GM21723 (cell line): ENCODE measurements around the gene CREG1.

Experiments
- ATAC-seq: cut with Tn5 transposase; IDR thresholded peaks from one replicate; pipeline ENCODE4 v1.9.1; 2021; ENCODE audit warnings: mild to moderate bottlenecking, moderate library complexity; ENCODE audit not compliant: unreplicated experiment

CREG1 gene

DNA sequence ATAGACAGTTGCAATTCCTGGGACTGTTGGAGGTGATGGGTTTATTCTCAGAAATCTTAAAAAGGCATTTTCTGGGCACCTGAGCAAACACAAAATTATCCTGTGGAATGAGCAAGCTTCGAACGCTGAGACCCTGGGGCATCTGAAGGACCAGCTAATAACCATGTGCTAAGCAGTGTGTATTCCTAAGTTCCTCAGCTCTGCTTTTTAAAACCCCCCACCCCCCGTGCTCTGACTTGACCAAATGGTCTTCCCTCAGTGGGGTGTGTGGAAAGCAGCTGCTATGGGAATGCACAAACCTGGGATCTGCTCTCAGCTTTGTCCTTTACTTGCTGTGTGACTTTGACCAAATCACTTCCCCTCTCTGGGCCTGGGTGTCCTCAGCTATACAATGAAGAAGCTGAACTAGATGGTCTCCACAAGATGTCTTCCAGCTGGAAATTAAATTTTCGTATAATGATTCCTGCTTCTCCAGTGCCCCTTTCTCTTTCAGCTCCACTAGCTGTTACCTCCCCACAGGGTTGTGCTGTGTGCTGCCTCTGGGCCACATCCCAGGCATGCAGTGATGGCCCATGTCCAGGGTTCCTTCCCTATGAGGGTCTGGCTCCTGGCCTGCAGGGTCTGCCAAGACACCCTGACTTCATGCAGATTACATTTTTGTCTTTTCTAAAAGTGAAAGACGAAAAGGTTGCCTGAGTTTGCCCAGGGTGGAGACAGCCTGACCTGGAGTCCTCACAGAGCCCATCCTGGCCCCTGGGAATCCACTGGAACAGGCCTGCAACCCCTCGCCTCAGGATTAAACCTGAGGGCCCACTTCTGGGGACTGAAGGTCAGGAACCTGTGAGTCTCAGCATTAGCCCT, 20.4 kb downstream of the CREG1 start:
- ATAC-seq = no peak

DNA sequence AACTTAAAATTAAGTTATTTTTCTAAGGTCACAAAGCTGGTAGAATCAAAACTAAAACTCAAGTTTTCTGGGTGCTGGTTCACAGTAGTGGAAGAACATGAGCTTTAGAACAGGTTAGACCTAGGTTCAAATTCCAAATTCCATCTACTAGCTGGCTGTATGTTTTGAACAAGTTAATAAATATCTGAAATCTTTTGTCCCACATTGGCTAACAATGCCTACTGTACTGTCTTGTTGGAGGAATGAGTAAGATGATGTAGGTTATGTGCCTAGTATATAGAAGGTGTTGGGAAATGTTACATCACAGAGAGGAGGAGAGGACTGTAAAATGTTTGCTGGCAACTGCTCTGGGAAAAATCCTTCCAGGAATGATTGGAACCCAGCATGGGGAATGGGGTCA, 21.2 kb downstream of the CREG1 start:
- ATAC-seq = no peak

DNA sequence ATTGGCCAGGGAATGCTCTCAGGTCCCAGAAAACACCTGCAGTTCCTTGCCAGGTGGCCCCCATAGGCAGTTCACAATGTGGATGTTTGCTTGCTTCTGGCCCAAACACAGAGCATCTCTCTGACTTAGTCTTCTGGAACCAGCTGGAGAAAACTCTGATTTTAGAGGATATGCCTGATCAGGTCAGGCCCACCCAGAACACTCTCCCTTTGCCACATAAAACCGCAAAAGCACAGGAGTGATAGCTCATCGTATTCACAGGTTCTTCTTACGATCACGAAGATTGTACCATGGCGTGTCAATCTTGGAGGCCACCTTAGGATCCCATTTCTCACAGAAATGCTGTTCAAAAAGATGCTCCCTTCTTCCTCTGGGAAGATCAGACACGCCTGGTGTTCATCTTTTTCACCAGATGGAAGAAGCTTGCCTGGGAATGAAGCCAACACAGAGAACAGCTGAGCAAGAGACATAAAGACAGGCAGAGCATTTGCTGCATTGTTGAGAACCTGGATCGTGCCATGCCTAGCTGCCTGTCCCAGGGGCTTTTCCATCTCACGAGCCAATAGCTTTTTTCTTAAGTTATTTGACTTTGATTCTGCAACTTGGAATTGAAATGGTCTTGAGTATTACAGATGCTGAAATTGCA, 23.6 kb downstream of the CREG1 start:
- ATAC-seq = no peak

DNA sequence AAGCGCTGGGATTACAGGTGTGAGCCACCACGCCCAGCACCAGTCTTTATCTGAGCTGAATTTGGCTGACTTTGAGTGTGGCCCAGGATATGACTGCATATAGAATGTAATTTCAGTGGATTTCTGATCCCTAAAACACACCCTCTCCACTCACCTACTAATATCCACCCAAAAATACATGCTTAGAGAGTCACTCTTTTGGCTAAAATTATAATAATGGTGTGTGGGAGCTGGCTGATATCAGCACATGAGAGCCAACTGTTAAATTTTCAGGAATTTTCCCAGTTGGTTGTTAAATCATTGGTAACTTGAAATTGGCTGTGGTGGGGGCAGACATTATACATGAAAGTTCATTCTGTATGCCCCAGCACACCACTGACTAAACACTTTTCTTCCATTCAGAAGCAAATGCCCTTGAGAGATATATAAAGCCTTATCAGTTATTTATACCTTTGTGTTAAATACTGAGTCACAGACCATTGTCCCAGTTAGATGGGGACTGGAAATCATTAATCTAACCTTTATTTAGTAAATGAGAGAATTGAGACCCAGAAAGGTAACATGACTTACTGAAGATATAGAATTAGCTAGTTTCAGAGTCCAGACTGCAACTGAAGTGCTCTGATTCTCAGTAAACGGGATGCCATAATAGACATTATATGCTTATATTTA, 25.4 kb downstream of the CREG1 start:
- no peak for ATAC-seq

DNA sequence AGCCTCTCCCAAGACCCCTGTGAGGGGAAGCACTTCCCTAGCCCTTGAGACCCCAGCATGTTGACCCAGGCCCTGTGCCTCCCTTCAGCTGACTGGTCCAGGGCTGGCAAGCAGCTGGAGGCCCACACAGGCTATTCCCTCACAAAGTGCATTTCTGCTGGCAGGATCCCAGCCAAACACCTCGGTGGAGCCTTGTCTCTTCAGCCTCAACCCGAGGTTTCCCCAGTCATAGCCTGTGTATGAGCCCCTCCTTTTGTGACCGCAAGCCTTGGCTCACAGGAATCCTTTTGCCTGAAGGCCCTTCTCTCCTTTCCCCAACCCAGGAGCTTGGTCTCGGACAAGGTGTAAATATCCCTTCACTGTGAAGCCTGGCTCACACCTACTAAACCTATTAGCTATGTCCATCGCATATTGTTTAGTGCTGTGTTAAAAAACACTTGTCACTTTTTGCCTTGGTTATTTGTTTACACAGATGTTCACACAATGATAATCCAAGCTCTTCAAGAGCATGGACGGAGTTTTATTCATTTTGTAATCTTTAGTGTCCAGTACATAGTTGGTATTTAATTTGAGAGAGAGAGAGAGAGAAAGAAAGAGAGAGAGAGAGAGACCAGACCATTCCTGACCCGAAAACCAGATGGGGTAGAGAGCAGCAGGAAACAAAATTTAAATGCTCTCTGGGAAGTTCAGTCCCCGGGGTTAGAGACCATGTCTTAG, 26.7 kb downstream of the CREG1 start:
- no peak for ATAC-seq

DNA sequence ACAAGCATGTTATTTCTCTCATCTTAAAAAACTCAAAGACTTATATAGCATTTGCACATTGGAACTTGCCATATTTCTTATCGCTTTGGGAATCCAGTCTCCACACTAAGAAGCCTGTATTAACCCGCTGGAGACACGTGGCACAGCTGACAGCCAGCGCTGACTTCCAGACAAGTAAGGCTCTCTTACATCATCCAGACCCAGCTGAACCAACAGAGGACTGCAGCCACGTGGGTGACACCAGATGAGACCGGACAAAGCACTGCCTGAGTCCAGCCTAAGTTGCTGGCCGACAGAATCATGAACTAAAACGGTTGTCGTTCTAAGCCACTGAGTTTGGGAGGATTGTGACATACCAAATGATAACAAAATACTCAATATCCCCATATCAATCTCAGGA, 28.9 kb downstream of the CREG1 start:
- no peak for ATAC-seq

DNA sequence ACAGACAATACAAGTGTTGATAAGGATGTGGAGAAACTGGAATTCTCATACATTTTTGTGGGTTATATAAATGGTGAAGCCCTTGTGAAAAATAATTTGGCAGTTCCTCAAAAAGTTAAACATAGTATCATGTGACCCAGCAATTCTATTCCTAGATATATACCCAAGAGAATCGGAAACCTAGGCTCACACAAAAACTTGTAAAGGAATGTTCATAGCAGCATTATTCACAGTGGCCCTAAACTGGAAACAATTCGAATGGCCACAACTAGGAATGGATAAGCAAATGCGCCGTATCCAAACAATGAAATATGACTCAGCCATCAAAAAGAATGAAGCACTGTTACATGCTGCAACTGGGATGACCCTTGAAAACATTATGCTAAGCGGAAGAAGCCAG, 31.3 kb downstream of the CREG1 start:
- ATAC-seq = no peak

DNA sequence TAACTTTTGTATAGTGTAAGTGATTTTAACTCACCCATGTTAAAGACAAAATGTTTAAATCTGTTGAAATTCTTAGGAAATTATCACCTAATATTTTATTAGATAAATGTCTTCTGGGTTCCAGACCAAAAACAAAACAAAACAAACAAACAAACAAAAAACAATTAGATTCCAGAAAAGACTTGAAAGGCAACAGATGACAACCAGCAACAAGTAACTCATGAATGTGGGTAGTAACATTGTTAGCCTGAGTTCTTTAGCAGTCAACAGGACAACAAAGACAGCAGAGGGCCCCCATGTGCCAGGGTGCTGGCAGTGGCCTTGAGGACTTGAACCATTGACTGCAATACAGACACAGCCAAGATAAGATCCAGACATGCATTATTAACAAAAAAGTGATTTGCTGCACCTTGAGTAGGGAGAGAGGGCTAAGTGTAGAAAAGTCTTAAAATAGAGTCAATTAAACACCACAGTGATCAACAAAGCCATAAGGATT, 32.8 kb downstream of the CREG1 start:
- ATAC-seq = no peak

DNA sequence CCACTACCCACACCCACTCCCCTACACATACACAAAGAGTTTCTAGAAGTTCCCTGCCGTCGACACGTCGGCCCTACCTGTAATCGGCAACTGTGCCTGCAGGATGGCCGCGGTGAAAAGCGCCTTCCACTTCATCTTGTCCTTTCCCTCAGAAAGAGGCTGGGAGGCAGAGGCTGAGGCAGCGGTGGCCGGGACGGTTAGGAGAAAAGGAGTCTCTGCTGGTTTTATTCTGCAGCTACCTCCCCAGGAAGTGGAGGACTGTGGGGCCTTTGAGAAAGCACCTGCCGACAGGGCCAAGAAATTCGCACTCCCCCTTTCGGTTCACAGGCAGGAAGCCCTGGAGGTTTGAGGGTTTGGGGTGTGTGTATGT, 35.2 kb downstream of the CREG1 start, which contains the start of gene CD247:
Gene CD247, minus strand, starts transcription at position 199 of the 370 bp plus-strand sequence. Its CDS starts 64 bp downstream, at position 135.
- ATAC-seq = no peak

DNA sequence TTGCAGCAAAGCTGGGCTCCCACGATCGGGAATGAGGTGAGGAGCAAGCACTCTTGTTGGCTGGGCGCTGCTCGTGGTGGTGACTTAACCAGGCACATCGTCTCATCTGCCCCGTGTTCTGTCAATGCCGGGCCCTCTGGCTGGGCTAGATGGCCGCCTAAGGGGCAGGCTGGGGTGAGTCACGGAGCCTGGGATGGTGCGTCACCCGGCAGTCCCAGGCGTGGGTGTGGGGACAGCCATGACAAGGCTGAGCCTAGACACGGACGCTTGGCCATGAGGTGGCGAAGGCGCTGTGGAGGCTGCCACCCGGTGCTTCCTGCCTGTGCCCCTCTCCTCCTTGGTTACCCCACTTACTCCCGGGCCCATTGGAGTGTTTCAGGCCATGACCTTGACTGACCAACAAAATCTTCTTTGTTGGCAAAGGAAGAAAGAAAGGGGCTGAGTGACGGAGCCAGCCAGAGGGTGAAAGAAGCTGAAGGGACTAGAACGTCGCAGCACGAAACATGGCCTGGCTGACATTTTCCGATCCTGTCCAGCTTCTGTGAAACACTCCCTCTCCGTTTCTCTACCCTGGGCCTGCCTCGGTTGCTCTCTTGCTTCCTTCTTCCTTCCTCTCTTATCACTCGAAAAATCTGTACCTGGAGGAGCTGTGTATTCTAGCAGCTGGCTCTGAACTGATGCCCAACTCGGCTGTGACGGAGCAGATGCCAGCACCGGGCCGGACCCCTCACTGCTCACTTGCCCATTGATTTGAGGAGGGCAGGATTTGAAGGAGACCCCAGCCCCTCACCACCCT, 35.8 kb downstream of the CREG1 start:
- ATAC-seq = no peak

DNA sequence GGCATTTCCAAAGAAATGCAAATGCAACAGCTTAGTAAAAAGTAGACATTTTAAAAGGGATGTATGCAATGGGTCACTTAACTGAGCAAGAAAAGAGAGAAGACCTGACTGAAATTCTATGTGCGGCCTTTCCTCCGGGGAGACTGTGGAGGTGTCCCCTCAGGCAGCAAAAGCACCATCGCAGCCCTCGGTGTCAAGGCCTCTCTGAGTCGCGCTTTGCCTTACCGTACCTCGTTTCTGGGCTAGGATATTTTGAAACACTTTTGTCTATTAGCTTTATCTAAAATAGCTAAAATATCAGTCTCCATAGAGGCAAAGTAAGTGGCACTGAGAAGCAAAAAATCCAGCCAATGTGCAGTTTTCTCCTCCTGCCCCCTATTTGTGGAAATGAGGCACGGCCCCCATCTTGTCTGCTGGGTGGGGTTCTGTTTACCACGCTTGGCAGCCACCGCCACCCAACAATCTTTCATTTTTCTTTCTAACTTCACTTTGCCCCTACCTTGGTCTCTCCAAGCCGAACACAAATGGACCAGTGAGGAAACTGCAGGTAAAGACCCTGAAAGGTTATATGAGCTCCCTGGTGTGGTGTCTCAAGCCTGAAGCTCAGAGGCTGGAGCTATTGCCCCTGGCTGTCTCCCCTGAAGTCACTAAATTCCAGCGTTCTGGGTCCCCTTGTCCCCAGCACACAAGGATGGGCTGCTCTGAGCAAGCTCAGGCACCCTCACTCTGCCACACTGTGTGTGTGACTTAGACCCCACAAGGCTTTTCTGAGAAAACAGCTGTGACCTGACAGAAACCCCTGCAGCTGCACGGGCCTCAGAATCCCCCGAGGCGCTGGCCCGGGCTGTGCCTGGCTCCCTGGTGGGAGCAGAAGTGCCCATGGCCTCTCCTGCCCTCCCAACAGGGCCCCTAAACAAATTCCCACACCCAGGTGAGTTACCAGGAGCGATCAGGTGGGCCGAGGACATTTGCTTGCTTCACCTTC, 36.9 kb downstream of the CREG1 start:
- ATAC-seq = no peak

DNA sequence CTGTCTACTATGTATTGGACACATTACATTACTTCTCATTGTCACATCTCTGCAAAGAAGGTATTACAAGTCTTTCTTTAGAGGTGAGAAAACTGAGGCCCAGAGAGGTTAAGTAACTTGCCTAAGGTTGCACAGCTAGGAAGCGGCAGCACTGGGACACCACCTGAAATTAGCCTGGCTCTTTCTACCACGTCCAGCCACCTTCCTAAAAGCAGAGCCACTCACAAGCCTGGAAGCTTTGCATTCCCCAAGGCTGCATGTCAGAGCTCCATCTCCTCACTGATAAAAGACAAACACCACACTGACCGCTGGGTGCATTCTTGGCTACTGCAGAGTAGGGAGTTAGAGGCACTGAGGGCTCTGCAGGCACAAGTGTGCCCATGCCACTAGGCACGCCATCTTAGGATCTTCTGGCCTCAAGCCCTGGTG, 37.7 kb downstream of the CREG1 start:
- ATAC-seq = no peak

DNA sequence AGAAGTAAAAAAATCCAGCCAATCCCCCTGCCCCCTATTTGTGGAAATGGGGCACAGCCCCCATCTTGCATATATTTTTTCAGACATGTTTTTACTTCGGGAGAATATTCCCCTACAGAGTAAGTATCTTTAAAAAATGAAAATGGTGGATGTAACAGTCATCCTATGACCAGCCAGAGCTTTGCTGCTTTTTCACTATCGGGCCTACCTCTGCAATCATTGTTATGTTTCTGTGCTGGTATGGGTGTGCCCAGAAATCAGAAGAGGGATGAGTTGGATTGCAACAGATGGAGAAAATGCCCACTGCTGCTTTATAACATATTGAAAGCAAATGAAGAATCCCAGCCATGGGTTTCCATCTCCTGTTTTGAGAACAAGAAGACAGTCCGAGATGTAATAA, 38.1 kb downstream of the CREG1 start:
- ATAC-seq = no peak

DNA sequence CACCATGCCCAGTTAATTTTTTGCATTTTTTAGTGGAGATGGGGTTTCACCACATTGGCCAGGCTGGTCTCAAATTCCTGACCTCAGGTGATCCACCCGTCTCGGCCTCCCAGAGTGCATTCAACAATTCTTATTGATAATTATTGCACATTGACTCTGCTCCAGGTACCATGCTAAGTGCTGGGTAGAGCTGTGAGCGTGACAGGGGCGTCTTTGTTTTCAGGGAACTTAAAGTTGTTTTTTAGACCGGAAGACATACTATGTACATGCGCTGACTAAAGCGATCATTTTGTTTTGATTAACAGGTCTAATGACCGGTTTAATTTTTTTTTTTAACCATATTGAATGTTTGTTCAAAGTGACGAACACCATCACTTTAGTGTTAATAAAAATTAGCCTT, 39.3 kb downstream of the CREG1 start:
- no peak for ATAC-seq

DNA sequence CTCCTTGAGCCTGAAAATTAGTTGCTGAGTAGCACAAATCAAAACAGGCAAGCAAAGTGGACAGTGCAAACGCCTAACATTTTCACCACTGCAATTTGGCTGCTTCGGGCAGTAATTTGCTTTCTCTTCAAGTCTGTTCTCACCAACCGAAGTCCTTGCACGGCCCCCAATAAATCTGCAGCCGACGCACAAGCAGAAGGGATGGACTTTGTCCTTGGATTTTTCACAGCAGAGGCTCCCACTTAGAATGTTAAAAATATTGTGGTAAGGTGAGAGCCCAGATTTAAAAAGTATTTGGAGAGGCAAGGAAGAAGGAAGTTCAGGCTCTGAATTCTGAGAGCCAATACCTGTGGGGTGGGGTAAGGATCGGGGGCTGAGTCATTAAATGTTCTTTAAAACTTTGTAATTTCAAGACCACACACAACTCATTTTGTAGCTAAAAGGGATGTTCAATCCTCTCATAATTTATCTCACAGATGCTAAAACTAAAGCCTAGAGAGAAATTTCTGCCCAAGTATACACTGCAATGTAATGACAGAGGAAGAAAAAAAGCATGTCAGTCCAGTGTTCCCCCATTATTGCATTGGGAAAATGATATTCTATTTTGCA, 41.4 kb downstream of the CREG1 start:
- ATAC-seq = no peak

DNA sequence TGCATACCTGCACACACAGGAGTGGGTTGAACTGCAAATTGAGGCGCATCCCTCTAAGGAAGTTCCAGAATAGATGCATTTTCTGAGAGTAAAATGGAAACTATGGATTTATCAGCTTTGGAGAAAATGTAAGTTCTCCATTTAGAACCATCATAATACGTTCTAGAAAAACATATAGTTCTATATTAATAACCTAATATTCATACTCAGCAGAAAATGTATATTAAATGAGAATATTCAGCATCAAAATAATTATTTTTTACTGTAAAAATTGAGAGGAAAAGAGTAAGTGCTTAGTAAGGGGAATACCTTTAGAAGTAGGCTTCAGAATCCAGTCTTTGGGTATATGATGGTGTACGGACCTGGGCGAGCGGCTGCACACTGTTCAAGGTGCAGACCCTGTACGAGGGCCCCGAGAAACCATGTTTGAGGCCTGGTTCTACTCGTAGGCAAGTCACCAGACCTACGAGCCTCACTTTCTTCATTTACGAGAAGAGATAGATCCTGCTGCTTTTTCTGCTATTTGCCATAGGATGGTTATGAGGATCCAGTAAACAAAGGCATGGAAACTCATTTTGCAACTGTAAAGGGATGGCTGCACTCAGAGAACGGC, 42.1 kb downstream of the CREG1 start:
- ATAC-seq = no peak

DNA sequence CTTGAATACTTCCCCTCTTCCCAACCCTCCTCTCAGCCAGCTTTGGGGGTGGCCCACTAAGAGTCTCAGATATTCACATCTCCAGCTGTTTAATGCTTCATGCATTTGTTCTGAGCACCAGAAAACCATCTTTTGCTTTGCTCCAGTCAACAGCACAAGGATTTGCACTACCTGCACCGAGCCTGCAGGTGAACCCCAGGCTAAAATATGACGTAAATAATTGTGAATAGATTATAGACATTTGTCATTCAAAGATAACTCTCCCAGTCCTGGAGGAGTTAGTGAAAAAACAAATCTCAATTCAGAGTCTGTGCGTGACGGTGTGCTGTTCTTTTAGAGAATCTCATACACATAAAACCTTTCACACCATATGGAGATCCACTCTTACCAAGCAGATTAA, 42.7 kb downstream of the CREG1 start:
- ATAC-seq = no peak

DNA sequence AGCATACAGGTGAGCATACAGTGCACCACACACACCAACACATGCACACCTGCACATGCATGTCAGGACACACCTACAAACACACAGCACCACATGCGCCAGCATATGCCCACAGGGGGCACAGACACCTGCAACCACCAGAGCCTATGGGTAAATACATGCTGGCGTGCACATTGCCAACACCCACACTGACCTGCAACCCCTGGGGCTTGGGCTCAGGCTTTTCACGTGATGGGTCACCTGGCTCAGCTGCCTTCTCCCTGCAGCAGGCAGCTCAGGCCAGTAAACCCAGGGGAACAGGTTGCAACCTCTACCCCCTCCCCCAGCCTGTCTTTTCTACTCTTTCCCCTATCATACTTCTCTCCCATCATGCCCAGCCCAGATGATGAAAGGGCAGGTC, 43.3 kb downstream of the CREG1 start:
- no peak for ATAC-seq
